Activated CD8-positive, alpha-beta memory T cell treated with anti-CD3 and anti-CD28 coated beads for 24 hours (primary cell): ENCODE measurements around the gene CXXC5.
A peak's percentile ranks its signal among the peaks of the same experiment; 100 is the strongest.

ENCODE experiments used
- DNase-seq: peaks from one replicate; pipeline ENCODE4 v3.0.0-alpha.2; 2020

Gene CXXC5

GRCh38 chr5:139638736-139639618 lies 9.2 kb upstream of the CXXC5 start:
- DNase-seq: peak; percentile 53

- DNase-seq: peak; percentile 57
Observed at GRCh38 chr5:139639619-139640380, 8.3 kb upstream of the CXXC5 start.

GRCh38 chr5:139640421-139641115 lies 7.6 kb upstream of the CXXC5 start:
- peak; percentile 56 for DNase-seq

- peak; percentile 50 for DNase-seq
Observed at GRCh38 chr5:139641116-139642080, 6.8 kb upstream of the CXXC5 start.

- DNase-seq: peak; percentile 47
Observed at GRCh38 chr5:139642213-139642612, 5.9 kb upstream of the CXXC5 start.

- no peak for DNase-seq
Observed at GRCh38 chr5:139642891-139643871, 5.0 kb upstream of the CXXC5 start.

GRCh38 chr5:139644001-139644456 lies 4.1 kb upstream of the CXXC5 start:
- no peak for DNase-seq

GRCh38 chr5:139644646-139645429 lies 3.3 kb upstream of the CXXC5 start:
- DNase-seq: no peak

GRCh38 chr5:139645430-139645871 lies 2.7 kb upstream of the CXXC5 start:
- DNase-seq: no peak

GRCh38 chr5:139646111-139646510 lies 2.0 kb upstream of the CXXC5 start:
- no peak for DNase-seq

GRCh38 chr5:139646912-139647505 lies 1.1 kb upstream of the CXXC5 start:
- no peak for DNase-seq

GRCh38 chr5:139647506-139648204 lies 494 bp upstream of the CXXC5 start:
- DNase-seq: no peak

- DNase-seq: no peak
Observed at GRCh38 chr5:139649082-139649991, 1.2 kb downstream of the CXXC5 start.

- no peak for DNase-seq
Observed at GRCh38 chr5:139650031-139650688, 2.0 kb downstream of the CXXC5 start.

GRCh38 chr5:139650689-139651042 lies 2.5 kb downstream of the CXXC5 start:
- no peak for DNase-seq

GRCh38 chr5:139651043-139651834 lies 3.1 kb downstream of the CXXC5 start:
- DNase-seq: no peak
